GM18526 (cell line): ENCODE results near the gene IGSF1.

ENCODE experiments used
- POLR2A ChIP-seq: IDR thresholded peaks from 3 replicates; pipeline ENCODE4 v1.6.1; 2011; ENCODE audit not compliant: insufficient read length; ENCODE audit errors: extremely low read depth

Gene IGSF1

DNA sequence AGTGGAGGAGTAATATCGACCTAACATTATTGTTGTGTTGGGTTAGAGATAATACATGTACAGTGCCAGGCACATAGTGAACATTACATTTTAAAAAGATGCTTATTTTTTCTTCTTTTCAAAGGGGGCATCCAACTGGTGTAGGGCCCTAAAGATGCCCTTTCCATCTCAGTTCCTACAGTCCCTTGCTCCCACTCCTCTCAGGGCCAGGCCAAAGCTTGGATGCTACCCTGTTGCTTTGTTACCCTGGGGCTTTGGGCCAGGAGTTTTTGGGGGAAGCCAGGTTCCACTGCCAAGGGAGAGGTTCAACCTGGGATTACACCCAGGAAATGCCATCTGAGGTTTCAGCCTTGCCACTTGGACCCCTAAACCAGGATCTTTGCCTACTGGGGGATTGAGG lies 918 bp downstream of the IGSF1 start:
- no peak for TF ChIP-seq POLR2A

DNA sequence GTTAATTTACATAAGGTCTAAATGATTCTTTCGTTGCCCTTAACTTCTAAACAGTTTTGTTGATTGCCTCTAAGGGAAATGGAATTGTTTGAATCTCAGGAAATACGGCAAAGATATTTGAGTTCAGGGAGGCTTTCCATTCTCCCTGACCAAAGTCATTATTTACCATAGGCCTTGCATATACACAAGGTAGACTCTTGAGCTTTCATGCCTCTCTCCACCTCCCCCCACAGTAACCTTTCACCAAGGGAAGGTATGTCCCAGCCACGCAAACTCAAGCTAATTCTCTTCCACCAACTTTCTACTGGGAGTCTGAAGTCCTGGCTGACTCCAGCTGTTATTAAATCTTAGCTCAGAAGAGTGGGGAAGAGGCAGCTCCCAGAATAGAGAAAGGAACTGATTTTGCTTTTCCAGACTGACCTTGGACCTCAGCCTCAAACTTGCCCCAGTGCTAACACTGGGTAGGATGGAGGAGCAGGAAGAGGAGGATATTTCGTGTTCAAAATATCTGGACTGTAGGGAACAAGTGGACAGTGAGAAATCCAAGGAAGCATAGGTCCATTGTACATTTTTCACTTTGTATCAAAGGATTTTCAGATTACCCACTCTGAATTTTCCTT lies 1.4 kb downstream of the IGSF1 start:
- no peak for TF ChIP-seq POLR2A

DNA sequence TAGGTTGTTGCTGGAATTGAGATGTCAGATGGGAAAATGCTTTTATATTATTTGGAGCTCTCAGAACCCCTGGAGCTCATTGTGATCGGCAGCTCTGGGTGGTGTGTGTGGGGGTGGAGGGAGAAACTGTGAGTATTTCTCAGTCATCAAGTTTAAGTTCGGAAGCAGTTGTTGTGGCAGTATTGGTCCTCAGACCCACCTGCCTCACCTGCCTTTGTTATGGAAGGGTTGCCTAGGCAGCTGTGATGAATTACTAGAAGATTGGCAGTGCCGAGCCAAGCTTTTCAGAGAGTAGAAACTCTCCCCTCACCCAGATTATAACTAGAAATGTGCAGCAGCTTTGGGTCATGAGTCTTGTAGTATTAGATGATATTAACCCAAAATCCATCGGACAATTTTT lies 9.5 kb downstream of the IGSF1 start:
- TF ChIP-seq POLR2A: no peak

DNA sequence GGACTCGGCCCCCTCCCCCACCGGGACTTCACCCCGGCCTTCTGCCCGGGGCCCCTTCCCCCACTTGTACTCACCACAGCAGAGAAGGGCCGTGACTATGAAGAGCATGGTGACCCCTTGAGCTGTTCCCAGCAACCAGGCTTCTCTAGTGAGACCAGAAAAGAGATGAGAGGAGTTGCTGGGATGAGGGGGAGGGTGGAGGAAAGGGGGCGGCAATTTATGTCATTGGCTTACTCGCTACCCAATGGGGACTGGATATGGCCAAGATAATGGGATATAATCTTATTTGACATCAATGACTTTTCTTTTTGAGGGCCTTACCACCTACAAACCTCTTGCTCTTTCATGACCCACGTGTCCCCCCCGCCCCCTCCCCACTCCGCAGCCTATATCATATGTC lies 9.9 kb downstream of the IGSF1 start:
- TF ChIP-seq POLR2A: no peak

DNA sequence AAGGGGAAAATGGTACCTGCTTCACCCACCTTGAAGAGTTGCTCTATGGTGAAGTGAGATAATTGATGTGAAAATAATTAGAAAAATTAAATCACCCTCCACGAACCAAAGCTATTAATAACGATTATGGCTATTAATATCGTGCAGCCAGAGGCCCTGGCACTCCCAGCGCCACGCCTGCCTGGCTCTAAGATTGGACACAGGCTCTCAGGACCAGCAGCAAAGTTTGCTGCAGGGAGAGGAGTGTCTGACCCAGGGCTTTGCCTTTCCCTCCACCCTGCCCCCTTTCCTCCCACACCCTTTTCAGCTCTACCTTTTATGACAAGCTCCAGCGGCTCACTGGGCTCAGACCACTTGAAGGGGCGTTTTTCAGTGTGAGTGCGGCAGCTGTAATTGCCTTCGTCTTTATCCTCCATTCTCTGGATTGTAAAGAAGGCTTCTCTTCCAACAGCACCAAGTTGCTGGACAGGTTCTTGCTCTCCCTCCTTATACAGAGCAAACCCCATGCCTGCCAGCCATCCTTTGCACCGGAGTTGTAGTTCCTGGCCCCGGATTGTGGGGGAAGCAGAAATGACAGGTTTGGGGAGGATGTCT lies 11.5 kb downstream of the IGSF1 start:
- no peak for TF ChIP-seq POLR2A

DNA sequence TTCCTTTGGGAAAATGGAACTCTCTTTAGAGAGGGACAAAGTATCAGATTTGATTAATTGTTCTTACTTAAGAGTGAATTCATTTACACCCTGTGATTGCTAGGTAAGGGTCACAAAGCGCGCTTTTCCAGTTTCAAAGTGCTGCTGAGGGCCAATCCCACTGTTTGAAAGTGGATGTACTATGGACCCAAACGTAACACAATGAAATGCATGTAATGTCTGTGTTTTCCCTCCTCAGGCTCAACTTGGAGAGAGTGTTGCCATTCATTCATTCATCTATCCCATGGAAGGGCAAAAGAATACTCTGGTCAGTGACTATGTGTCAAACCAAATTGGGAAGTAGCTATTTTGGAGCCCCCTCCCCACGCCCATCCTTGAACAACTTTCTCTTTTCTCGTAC lies 16.1 kb downstream of the IGSF1 start:
- TF ChIP-seq POLR2A: no peak

DNA sequence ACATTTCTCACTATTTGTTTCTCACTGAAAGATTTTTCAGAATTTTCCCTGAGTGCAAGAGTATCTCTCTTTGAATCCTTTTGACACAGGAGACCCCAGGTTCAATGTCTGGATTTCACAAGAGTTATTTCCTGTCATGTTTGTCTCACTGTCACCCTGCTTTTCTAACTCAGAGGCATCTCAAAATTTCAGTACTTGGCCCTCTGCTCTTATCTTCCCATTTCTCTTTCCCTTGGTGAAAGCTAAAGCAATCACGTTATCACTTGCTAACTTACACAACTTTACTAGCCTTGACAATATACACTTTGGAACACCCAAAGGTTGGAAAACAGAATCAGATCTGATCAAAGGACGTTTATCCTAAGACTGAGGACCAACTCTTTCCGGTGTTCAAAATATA lies 17.3 kb downstream of the IGSF1 start:
- TF ChIP-seq POLR2A: no peak

DNA sequence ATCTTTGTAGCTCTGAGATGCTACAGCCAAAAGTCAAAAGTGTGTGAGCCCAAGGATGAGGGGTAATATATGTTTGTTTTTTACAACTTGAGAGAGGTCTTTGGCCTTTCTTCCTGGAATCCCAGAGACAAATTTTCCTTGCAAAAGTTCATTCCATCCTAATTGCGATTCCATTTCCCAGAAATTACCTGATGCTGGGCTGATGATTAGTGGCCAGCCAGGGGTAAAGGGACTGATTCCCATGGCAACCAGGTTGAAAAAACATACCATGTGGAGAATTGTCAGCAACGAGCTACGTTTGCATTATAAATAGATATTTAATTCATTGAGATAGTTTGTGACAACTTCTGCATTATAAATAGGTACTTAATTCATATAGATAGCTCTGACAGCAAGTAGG lies 17.8 kb downstream of the IGSF1 start:
- TF ChIP-seq POLR2A: no peak

DNA sequence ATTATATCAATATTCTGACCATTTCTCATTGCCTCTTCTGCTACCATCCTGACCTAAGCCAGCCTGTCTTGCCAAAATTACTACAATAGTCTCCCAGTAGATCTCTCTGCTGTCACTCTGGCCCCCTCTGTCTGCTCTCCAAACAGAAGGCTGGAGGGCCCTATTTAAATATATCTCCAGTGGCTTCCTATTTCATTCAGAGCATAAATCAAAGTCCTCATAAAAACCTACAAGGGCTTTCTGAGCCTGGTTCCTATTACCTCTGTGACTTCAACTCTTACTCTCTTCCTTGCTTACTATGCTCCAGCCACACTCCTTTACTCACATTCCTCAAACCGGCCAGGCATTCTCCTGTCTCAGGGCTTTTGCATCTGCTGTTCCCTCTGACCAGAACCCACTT lies 19.0 kb downstream of the IGSF1 start:
- no peak for TF ChIP-seq POLR2A

DNA sequence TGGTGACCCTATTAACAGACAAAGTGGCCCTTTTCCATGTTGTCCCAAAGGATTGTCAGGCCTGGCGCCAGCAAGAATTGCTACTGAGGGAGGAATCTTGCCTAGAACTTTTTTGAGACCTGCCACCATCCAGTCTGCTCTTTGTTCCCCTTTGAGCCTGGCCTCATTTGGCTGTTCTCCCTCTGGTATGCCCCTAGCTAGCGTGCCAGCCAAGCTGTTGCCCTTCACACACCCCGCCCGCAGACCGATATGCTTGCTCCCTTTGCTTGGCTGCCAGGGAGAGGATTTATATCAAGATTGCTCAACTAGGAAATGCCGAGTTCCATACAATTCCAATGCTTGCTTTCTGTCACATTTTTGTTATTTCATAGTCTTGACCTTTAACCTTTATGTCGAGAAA lies 24.4 kb downstream of the IGSF1 start:
- no peak for TF ChIP-seq POLR2A

DNA sequence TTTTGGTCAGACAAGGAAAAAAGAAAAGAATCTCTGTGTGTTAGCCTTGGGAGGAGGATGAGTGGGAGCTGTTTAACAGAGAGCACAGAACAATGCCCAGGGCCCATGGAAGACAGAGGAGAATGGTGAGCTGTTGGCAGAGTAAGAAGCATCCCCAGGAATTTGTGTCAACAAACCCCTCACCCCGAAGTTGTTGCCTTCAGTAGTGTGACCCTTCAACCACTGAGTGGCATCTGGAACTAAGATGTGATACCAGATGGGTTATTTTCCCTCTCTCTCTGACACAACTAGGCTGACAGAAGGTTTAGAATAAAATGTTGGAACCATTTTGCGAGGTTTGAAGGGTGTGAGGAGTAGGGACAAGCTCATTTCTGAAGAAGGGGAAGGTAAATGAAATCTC lies 25.1 kb downstream of the IGSF1 start:
- TF ChIP-seq POLR2A: no peak

DNA sequence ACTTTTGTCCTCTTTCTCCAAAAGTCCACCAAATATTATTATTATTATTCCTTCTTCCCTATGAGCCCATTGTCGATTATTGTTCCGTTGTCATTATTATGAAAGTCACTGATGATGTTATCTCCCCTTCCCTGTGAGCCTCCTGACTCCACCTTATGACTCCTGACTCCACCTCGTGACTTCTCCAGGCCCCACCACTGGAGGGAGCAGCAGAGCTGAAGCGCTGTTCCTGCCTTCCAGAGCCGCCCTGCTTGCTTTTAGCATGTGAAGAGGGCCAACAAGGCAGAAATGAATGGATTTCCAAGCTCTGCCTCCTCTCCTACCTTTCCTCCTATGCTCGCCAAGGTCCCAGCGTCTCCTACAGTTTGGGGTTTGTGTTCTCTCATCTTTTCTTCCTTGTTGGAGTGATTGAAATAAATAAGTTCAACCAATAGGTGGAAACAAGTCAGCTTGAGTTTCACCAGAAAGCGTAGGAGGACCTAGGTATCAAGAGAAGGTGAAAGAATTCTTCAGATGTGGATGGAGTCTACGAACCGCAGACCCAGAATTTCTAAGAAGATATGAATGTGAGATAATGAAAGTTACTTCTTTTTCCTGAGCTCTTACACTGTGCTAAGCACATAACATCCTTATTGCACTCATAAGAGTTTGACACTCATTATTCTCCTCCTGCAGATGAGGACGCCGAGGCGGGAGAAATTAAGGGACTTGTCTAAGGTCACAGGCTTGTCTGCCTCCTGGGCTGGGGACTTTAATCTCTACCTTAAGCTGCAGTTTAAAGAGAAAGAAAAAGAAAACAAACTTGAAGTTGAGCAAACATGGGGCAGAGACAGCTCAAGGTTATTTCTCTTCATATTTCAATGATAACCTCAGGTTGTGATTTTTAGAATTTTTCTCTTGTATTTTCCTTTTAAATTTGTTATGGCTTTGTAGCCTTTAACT lies 26.1 kb downstream of the IGSF1 start:
- TF ChIP-seq POLR2A: no peak

DNA sequence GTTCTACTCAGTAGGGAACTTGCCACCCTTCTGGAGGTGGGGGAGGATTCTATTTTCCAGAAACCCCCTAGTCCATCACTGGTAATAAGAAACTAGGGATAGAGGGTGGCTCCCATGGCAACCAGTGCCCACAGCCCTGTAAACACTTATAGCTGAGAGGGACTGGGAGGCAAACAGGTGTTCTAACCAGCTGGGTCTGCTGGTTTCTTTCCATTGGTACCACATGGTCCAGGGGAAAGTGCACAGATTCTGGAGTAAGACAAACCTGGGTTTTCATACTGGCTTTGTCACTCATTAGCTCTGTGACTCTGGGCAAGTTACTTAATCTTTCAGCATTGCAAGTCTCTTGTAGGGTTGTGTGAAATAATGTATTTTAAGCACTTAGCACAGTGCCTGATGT lies 26.9 kb downstream of the IGSF1 start:
- no peak for TF ChIP-seq POLR2A

DNA sequence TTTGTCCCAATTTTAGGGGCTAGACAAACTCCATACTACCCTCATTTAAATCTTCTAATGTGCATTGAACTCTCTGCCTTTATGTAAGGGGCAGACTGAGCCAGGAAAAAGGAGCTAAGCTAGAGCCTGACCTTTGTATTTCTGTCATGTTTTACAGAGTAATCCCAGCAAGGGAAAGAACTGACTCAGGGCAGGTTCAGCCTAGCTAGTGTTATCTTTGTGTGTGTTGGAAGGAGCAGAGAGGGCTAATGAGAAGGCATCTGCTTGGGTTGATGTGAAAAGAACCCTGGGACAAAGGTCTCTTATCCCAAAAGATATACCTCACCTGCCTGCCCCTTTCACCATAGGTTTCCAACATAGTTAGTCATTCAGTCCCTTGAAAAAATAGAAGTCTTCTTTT lies 31.7 kb downstream of the IGSF1 start:
- TF ChIP-seq POLR2A: no peak

DNA sequence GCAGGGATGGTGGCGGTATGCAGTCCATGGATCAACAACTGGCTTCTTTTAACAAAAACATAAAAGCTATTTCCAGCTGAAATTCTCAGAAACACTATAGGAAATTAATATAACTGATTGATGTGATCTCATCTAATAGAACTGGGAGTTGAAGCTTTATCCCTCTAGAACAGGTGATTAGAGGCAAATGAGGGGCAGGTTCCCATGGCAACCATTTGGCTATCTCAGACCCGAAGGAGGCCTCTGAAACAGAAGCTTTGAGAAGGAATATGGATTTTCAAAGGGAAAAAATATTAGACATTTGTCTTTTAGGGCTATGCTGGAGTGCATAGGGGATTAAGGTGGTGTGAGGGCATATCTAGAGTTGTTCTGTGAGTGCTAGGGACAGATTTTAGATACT lies 50.0 kb downstream of the IGSF1 start:
- no peak for TF ChIP-seq POLR2A

DNA sequence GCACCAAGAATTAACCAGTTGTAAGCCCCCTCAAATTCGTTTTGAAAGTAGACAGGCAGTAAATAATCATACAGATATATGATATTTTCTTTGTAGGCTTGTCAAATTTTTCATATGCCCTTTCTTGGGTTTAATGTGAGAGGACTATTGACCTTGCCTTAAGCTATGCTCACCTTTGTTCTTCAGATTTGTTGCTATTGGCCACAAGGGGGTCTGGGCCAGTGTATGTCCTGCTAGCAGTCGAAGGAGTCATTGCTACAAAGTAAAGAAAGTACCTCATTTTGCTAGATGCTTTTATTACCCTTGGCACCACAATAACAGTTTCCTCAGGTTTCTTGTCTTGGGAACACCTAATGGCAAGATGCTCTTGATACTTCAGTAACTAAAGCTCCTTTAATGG lies 51.7 kb downstream of the IGSF1 start:
- TF ChIP-seq POLR2A: no peak
